Measurements from ENCODE around the gene MLLT10.
"Not testable (repeated sequence)": the region's sequence is repeated elsewhere in the genome, so short reads cannot be mapped to it uniquely, and the experiment has no call there.

GRCh38 chr10:21558984-21559383 lies 25.0 kb downstream of the MLLT10 start:
- not testable (repeated sequence) for TF ChIP-seq CTCF (IDR thresholded peaks at IDR 0.05; ENCODE audit: low read length); EZH2 (IDR thresholded peaks at IDR 0.05; ENCODE audit: borderline replicate concordance, low read length)
